ENCODE measurements around the gene RMP24. TPM values are rescaled to one million over a fixed set of nuclear protein-coding genes. Genes with fewer than 3 reads are reported as not detected.

The RMP24 gene

GRCh38 chr18:36028859-36029258 is 56.4 kb downstream of the RMP24 start:
- no peak overlapping the region for H3K4me3 ChIP-seq (ENCODE audit: low read length)
- intact Hi-C loops (cut with DNase I), result no loop called here
- no peak for ATAC-seq
- WGBS, result 96% methylated on average over 2 of the region's 2 CpGs
- no peaks in the 10 kb centered on the region for H3K9me3 ChIP-seq (ENCODE audit: control insufficient read depth, low read length)
- H3K27me3 ChIP-seq (ENCODE audit: control insufficient read depth, insufficient read depth), result no peaks in the 10 kb centered on the region
- DNase-seq, result no peak
- no peak overlapping the region for H3K27ac ChIP-seq (ENCODE audit: low read length)
- H3K4me1 ChIP-seq (ENCODE audit: control insufficient read depth, insufficient read depth, low read length), result no peaks in the 10 kb centered on the region

Small RNA genes lying within 50 kb of the gene (microRNA-seq; reads per million reads assigned to microRNA genes)
- 0 reads per million in 2 donors for gene MIR3929

Other genes with a start within 250 kb of the RMP24 start
- 10 to 100 TPM; 45.1 to 51.0 (median 46.9) TPM for gene RPRD1A, start 94.9 kb downstream of the RMP24 start, total RNA-seq
- 23.7 TPM for gene RPRD1A, start 94.9 kb downstream of the RMP24 start, polyA plus RNA-seq
- gene SLC39A6, start 156.7 kb downstream of the RMP24 start, total RNA-seq, result 10 to 100 TPM; 12.3 to 17.1 (median 14.5) TPM
- 5.5 TPM for gene SLC39A6, start 156.7 kb downstream of the RMP24 start, polyA plus RNA-seq
- 10 to 100 TPM; 48.9 to 56.6 (median 55.0) TPM for gene ELP2, start 157.2 kb downstream of the RMP24 start, total RNA-seq
- 31.4 TPM for gene ELP2, start 157.2 kb downstream of the RMP24 start, polyA plus RNA-seq
- gene MOCOS, start 214.8 kb downstream of the RMP24 start, total RNA-seq, result under 1 TPM; 0.57 to 0.64 (median 0.59) TPM
- gene MOCOS, start 214.8 kb downstream of the RMP24 start, polyA plus RNA-seq, result 0.14 TPM